HK-2 (cell line): Measurements from ENCODE around the gene DPYSL5.
A peak's percentile ranks its signal among the peaks of the same experiment; 100 is the strongest.

Source experiments
- DNase-seq: peaks from one replicate; pipeline ENCODE4 v3.0.0-alpha.2; 2018; ENCODE audit not compliant: unreplicated experiment

The DPYSL5 gene

DNA sequence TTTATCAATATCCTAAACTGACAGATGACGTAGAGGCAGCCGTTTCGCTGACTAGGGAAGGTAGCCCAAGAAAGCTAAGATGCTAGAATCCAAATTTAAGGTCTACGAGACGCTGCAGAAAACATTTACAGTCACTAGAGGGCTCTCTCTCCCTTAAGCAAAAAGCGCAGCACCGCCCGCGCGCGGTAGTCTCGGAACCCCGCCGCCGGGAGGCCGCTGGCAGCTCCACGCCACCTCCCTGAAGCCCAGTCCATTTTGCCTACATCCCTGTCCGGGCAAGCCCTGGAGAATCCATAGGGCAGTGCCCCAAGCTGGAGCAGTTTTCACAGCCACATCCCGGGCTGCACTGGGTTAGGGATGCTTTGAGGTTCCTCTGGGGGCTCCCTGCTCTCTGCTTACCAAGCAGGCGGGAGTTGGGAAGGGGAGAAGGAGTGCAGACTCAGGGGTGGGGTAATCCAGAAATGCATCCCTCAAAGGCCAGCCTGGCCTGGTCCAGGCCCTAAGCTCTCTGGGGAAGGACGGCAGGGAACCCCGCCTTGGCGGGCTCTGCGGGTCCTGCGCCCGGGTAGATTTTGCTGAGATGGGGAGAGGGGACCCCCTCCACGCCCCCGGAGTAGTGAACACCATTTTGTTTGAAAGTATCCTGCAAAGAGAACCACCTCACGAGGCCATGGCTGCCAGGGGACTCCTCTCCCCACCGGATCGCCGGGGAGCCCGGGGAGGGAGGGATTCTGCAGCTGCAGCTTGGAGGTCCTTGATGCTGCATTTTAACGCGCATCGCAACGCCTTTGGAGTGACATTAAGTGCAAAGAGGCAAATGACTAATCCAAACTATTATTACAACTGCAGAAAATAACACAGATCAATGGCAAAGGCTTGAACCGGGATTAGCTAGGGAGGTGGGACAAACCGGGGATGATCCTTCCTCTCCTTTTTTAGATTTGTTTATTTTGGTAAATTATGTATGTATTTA, 1.3 kb upstream of the DPYSL5 start:
- DNase-seq = peak; percentile 71

- no peak for DNase-seq
Observed at GRCh38 chr2:26847307-26847654, 651 bp upstream of the DPYSL5 start.

- peak; percentile 51 for DNase-seq
Observed at GRCh38 chr2:26848336-26849055, 564 bp downstream of the DPYSL5 start.

GRCh38 chr2:26849056-26849999, 1.4 kb downstream of the DPYSL5 start:
- no peak for DNase-seq

- DNase-seq = no peak
Observed at GRCh38 chr2:26850000-26850431, 2.1 kb downstream of the DPYSL5 start.

GRCh38 chr2:26850505-26850904, 2.6 kb downstream of the DPYSL5 start:
- no peak for DNase-seq

DNA sequence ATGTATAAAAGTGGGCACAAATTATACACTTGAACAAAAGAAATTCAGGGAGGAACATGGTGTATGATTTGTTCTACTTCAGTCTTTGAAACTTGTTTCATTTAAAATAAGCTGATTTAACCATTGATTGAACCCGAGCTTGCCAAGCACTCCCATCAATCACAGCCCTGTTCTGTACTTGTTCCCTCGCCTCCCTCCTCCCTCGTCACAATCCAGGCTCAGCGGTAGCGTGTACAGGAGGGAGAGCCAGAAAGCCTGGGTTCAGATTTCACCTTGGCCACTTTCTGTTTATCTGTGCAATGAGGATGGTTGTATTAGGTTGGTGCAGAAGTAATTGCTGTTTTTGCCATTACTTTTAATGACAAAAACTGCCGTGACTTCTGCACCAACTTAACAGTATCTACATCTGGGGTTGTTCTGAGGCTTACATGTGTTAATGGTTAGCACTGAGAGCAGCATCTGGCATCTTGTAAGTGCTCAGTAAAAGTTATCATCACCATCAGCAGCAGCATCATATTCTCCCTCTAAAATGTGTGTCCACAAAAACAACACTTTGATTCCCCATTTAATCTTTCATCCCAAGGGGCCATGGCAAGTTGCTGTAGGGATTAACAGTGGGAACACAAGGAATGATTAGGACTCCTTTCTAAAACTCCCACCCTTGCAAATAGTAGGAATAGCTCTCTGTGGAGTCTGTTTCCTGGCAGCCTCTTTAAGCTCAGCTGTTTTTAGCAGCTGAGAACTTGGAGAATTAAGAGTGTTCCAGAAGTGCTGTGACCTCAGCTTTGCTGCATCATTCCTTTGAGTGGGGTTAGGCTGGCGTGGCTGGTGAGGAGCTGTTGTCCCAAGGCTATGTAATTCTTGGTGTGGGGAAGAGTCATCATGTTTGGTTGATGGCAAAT, 4.7 kb downstream of the DPYSL5 start:
- no peak for DNase-seq

DNA sequence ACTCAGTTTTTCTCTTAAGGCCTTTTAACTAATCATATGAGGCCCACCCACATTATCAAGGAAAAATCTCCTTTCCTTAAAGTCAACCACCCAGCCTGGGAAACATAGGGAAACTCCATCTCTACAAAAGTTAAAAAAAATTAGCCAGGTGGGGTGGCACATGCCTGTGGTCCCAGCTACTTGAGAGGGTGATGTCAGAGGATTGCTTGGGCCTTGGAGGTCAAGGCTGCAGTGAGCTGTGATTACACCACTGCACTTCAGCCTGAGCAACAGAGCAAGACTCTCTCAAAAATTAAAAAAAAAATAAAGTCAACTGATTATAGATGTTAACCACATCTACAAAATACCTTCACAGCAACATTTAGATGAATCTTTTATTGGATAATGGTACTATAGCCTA, 5.8 kb downstream of the DPYSL5 start:
- DNase-seq = no peak

DNA sequence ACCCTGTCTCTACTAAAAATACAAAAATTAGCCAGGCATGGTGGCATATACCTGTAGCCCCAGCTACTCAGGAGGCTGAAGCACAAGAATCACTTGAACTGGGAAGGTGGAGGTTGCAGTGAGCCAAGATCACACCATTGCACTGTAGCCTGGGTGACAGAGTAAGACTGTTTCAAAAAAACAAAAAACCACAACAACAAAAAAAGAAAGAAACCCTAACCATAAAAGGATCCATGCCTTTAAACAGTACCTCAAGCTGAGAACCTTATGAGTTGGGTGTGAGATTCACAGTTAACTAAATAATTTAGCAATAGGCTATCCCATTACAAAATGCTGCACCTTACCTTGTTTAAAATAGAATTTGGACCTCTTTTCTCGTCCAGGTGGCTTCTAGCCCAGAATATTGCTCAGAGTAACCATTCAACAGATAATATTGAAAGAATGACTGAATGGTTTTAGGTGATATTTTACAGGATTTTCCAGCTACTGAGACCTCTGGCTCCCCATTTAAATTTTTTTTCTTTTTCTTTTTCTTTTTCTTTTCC, 6.4 kb downstream of the DPYSL5 start:
- no peak for DNase-seq

GRCh38 chr2:26855466-26855865, 7.5 kb downstream of the DPYSL5 start:
- no peak for DNase-seq

GRCh38 chr2:26859622-26860021, 11.7 kb downstream of the DPYSL5 start:
- no peak for DNase-seq

GRCh38 chr2:26860211-26860850, 12.4 kb downstream of the DPYSL5 start:
- DNase-seq = no peak

- DNase-seq = no peak
Observed at GRCh38 chr2:26861610-26862224, 13.8 kb downstream of the DPYSL5 start.

DNA sequence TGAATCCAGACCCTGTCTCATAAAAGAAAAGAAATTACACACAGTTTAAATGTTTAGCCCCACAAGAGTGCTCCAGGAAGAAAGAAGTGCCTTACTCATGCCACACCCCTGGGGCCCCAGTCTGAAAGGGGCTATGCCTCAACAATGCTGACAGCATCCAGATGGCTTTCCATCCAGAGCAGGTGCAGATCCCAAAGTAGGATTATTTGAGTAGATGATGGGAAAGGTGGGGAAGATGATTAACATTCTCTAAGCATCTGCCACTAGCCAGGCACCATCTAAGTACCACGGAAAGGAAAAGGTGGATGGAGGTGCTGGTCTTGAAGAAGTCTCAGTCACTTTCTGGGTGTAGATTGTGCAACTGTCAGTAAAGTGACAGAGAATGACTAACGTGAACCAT, 16.3 kb downstream of the DPYSL5 start:
- no peak for DNase-seq

- no peak for DNase-seq
Observed at GRCh38 chr2:26864646-26865045, 16.7 kb downstream of the DPYSL5 start.

GRCh38 chr2:26870585-26871095, 22.7 kb downstream of the DPYSL5 start:
- no peak for DNase-seq

GRCh38 chr2:26873286-26873983, 25.5 kb downstream of the DPYSL5 start:
- DNase-seq = no peak

DNA sequence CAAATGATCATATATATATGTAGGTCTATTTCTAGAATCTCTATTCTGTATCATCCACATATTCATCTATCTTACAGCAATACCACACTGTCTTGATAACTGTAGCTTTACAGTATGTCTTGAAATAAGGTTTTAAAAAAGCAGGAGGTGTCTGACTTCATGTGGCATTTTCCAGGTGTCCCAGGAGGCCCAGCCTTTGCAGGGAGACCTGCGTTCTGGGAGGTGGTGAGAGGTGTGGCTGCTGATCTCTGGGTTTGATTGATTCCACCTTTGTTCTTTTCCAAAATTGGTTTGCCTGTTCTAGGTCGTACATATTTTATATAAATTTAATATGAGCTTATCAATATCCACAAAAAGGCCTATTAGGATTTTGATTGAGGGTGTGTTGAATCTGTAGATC, 26.6 kb downstream of the DPYSL5 start:
- no peak for DNase-seq
